ENCODE data around the gene PTPN20. TPM values are rescaled to one million over a fixed set of nuclear protein-coding genes. Genes with fewer than 3 reads are reported as not detected.
"Not testable (repeated sequence)": the region's sequence is repeated elsewhere in the genome, so short reads cannot be mapped to it uniquely, and the experiment has no call there.

Gene PTPN20
- total RNA-seq, result 1 to 10 TPM; 2.1 to 6.6 TPM

GRCh38 chr10:46911144-46911876, at the start of gene PTPN20:
PTPN20 (plus strand) TSS chr10:46911428; CDS start chr10:46932500, 21,072 bp downstream.
- H3K27me3 ChIP-seq (replicated peaks; ENCODE audit: insufficient read depth); H3K36me3 ChIP-seq; DNase-seq (ENCODE audit: low spot score); H3K27ac ChIP-seq; H3K4me1 ChIP-seq (ENCODE audit: control insufficient read depth in 1 of 2, low read depth in 2 of 2); H3K9me3 ChIP-seq: not testable (repeated sequence)
- peak; percentile 34 for ATAC-seq (ENCODE audit: insufficient number of reproducible peaks, low FRiP score, low read depth)
- H3K4me3 ChIP-seq, result peak within 1 kb of the TSS; percentile 55

GRCh38 chr10:46869716-46870115, 41.5 kb upstream of the PTPN20 start:
- H3K36me3 ChIP-seq, H3K9me3 ChIP-seq, H3K27ac ChIP-seq: not testable (repeated sequence)

GRCh38 chr10:46871583-46871982, 39.6 kb upstream of the PTPN20 start:
- H3K27me3 ChIP-seq (replicated peaks; ENCODE audit: insufficient read depth); H3K36me3 ChIP-seq; H3K9me3 ChIP-seq; H3K4me1 ChIP-seq (ENCODE audit: control insufficient read depth in 1 of 2, low read depth in 2 of 2); ATAC-seq (ENCODE audit: insufficient number of reproducible peaks, low FRiP score, low read depth); H3K4me3 ChIP-seq; DNase-seq (ENCODE audit: low spot score); H3K27ac ChIP-seq: not testable (repeated sequence)

More at GRCh38 chr10:46869716-46870115, 41.5 kb upstream of the PTPN20 start:
- not testable (repeated sequence) for H3K4me3 ChIP-seq; DNase-seq (ENCODE audit: low spot score); ATAC-seq (ENCODE audit: insufficient number of reproducible peaks, low FRiP score, low read depth); H3K4me1 ChIP-seq (ENCODE audit: control insufficient read depth in 1 of 2, low read depth in 2 of 2); H3K27me3 ChIP-seq (replicated peaks; ENCODE audit: insufficient read depth)

GRCh38 chr10:46875304-46875703, 35.9 kb upstream of the PTPN20 start:
- H3K27me3 ChIP-seq (replicated peaks; ENCODE audit: insufficient read depth); H3K4me3 ChIP-seq; H3K4me1 ChIP-seq (ENCODE audit: control insufficient read depth in 1 of 2, low read depth in 2 of 2); H3K27ac ChIP-seq; H3K9me3 ChIP-seq; ATAC-seq (ENCODE audit: insufficient number of reproducible peaks, low FRiP score, low read depth); DNase-seq (ENCODE audit: low spot score); H3K36me3 ChIP-seq: not testable (repeated sequence)

GRCh38 chr10:46876773-46877172, 34.5 kb upstream of the PTPN20 start:
- H3K27ac ChIP-seq; DNase-seq (ENCODE audit: low spot score); H3K9me3 ChIP-seq; ATAC-seq (ENCODE audit: insufficient number of reproducible peaks, low FRiP score, low read depth); H3K4me1 ChIP-seq (ENCODE audit: control insufficient read depth in 1 of 2, low read depth in 2 of 2); H3K27me3 ChIP-seq (replicated peaks; ENCODE audit: insufficient read depth); H3K36me3 ChIP-seq; H3K4me3 ChIP-seq: not testable (repeated sequence)

GRCh38 chr10:46878761-46879160, 32.5 kb upstream of the PTPN20 start:
- not testable (repeated sequence) for H3K4me3 ChIP-seq; H3K4me1 ChIP-seq (ENCODE audit: control insufficient read depth in 1 of 2, low read depth in 2 of 2); H3K9me3 ChIP-seq; H3K36me3 ChIP-seq; H3K27me3 ChIP-seq (replicated peaks; ENCODE audit: insufficient read depth); ATAC-seq (ENCODE audit: insufficient number of reproducible peaks, low FRiP score, low read depth); H3K27ac ChIP-seq; DNase-seq (ENCODE audit: low spot score)

GRCh38 chr10:46890813-46891611, 20.2 kb upstream of the PTPN20 start:
- H3K9me3 ChIP-seq; ATAC-seq (ENCODE audit: insufficient number of reproducible peaks, low FRiP score, low read depth); H3K36me3 ChIP-seq; H3K27ac ChIP-seq; DNase-seq (ENCODE audit: low spot score); H3K4me1 ChIP-seq (ENCODE audit: control insufficient read depth in 1 of 2, low read depth in 2 of 2); H3K27me3 ChIP-seq (replicated peaks; ENCODE audit: insufficient read depth); H3K4me3 ChIP-seq: not testable (repeated sequence)

GRCh38 chr10:46896762-46897692, 14.2 kb upstream of the PTPN20 start:
- not testable (repeated sequence) for ATAC-seq (ENCODE audit: insufficient number of reproducible peaks, low FRiP score, low read depth); H3K27me3 ChIP-seq (replicated peaks; ENCODE audit: insufficient read depth)

GRCh38 chr10:46901247-46901646, 10.0 kb upstream of the PTPN20 start:
- not testable (repeated sequence) for H3K36me3 ChIP-seq; H3K27ac ChIP-seq; DNase-seq (ENCODE audit: low spot score); H3K4me1 ChIP-seq (ENCODE audit: control insufficient read depth in 1 of 2, low read depth in 2 of 2); H3K9me3 ChIP-seq; H3K4me3 ChIP-seq; H3K27me3 ChIP-seq (replicated peaks; ENCODE audit: insufficient read depth); ATAC-seq (ENCODE audit: insufficient number of reproducible peaks, low FRiP score, low read depth)

More at GRCh38 chr10:46896762-46897692, 14.2 kb upstream of the PTPN20 start:
- DNase-seq (ENCODE audit: low spot score); H3K9me3 ChIP-seq; H3K4me1 ChIP-seq (ENCODE audit: control insufficient read depth in 1 of 2, low read depth in 2 of 2); H3K27ac ChIP-seq; H3K4me3 ChIP-seq; H3K36me3 ChIP-seq: not testable (repeated sequence)

GRCh38 chr10:46903874-46904273, 7.4 kb upstream of the PTPN20 start:
- not testable (repeated sequence) for H3K36me3 ChIP-seq; H3K4me1 ChIP-seq (ENCODE audit: control insufficient read depth in 1 of 2, low read depth in 2 of 2); H3K27me3 ChIP-seq (replicated peaks; ENCODE audit: insufficient read depth); H3K4me3 ChIP-seq; ATAC-seq (ENCODE audit: insufficient number of reproducible peaks, low FRiP score, low read depth); H3K27ac ChIP-seq; DNase-seq (ENCODE audit: low spot score); H3K9me3 ChIP-seq

- not testable (repeated sequence) for ATAC-seq (ENCODE audit: insufficient number of reproducible peaks, low FRiP score, low read depth); H3K27ac ChIP-seq; H3K36me3 ChIP-seq; H3K9me3 ChIP-seq; H3K27me3 ChIP-seq (replicated peaks; ENCODE audit: insufficient read depth); DNase-seq (ENCODE audit: low spot score); H3K4me3 ChIP-seq; H3K4me1 ChIP-seq (ENCODE audit: control insufficient read depth in 1 of 2, low read depth in 2 of 2)
These were observed 4.9 kb upstream of the PTPN20 start for GRCh38 chr10:46906359-46906758.
